SIG-M5 treated with dmso at 0.1 percent for 504 hours (cell line): Measurements from ENCODE around the gene CCDC70.

ENCODE experiments used
- DNase-seq: peaks from one replicate; lab custom pipeline; 2025; ENCODE audit not compliant: unreplicated experiment; lab: John Stamatoyannopoulos, UW

Gene CCDC70

GRCh38 chr13:51856998-51857397 is 4.8 kb upstream of the CCDC70 start:
- no peak for DNase-seq

GRCh38 chr13:51858433-51859247 is 3.1 kb upstream of the CCDC70 start:
- DNase-seq = peak; percentile 11

DNA sequence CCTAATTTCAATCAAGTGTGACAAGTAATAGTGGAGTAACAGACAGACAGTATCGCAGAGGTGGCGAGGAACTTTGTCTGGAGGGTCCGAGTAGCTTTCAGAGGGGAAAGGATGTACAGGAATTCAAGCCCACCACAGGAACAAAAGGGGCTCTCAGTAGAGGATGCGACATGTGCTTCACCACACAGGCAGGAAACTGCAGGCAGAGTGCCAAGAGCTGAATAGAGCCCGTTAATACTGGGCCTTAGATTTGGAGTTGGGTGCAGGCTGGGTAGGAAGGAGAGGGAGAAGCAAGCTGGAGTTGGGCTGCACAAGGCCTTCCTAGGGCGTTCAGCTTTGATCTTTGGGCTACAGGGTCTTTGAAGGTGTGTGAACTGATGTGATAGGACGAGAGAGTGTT is 1.2 kb downstream of the CCDC70 start:
- no peak for DNase-seq

DNA sequence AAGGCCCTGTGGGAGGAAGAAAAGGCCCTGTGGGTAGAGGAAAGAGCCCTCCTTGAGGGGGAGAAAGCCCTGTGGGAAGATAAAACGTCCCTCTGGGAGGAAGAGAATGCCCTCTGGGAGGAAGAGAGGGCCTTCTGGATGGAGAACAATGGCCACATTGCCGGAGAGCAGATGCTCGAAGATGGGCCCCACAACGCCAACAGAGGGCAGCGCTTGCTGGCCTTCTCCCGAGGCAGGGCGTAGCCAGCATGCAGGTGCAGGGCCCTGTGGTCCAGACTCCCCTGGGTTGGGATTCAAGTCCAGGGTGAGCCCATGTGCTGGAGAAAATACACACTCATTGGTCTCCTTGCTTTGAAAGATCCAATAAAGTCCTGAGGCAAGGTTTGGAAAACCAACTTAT is 4.1 kb downstream of the CCDC70 start:
- no peak for DNase-seq

DNA sequence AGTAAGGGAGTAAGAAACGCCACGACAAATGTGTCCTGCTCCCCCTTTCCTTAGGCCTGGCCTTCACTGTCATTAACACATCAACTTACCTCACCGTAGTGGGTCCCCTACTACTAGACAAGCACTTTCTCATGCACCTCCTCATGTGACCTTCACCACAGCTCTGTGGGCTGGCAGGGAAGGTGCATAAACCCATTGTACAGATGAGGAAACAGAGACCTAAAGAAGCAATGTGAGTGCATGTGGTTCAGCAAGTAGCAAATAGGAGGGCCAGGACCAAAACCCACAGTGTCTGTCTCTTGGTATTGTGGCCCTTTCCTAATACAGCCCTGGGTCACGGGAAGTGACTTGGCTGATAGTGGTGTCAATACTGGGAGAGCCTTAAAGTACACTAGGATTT is 5.3 kb downstream of the CCDC70 start:
- no peak for DNase-seq

GRCh38 chr13:51869916-51870315 is 8.1 kb downstream of the CCDC70 start:
- no peak for DNase-seq

DNA sequence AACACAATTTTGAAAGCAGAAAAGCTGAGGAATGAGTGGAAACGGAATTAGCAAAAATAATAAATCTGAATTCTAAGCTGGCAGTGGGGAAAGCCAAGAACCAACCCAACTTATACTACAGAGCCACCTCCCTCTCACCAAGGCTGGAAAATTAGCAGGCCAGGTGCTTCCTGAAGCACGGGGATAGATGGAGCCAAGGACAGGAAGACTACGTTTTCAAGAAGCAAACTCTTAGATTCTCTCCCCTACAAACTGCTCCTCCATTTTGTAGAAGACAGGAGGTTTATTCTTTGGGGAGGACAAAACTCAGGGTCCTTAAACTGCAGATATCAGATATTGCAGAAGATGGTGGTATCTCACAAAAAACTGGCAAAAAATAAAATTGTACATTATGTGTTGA is 8.8 kb downstream of the CCDC70 start:
- DNase-seq = no peak

DNA sequence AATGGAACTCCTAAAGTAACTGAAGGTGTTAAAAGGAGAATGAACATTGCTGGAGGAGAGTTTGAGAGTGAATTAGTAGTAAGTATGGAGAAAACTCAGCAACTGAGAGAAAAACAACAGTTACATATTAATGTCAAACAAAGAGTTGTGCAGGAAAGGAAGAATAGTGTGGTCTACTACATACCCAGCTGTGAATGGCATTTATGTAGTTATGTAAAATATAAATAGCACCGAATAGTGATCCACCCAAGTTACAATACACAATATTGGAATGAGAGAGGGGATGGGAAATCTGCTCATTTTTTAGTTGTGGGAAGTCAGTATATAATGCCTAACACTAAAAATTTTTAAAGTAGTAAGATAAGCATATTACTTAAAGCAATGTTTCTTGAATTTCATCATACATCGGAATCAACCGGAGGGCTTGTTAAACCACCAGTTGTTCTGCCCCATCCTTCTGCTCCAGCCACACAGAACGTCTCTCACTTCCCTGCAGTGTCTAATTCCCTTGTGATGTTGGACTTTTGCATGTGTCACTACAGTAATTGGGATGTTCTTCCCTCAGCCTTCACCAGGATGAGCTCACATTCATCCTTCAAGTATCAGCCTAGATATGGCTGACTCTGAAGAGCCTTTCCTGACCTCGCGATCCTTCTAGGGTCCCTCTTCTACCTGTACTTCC is 11.5 kb downstream of the CCDC70 start:
- DNase-seq = no peak

DNA sequence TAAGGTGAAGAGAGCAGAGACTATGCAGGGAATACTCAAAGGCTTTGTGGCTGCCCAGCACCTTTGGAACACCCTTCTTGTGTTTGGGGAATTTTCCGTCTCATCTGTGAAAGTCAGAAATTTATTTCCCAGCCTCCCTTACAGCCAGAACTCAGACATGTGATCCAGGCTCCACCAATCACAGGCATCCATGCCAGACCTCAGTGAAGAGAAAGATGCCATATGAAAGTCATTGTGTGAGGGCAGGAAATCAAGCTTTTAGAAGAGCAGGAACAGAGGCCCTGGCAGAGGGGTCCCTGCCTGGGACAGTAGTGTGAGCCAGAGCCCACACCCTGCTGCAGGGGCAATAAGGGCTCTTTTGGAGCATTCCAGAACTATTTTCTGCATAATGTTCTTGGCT is 12.1 kb downstream of the CCDC70 start:
- no peak for DNase-seq

GRCh38 chr13:51874651-51875050 is 12.9 kb downstream of the CCDC70 start:
- no peak for DNase-seq

DNA sequence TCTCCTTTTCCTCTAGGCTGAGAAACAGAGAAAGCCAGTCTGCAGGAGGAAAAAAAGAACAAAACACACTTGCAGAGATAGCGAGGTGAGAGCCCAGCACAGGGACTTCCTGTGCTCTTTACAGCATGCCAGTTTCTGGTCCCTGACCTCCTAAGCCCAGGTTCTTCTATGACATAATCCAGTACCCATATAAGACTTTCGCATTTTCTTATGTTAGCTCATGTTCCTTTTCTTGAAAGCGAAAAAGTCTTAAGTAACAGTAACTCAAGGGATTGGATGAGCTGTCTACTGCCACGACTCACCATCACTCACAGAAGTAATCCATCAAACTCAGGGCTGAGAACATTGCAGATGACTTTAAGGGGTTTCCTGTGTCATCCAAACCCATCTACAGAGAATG is 17.4 kb downstream of the CCDC70 start:
- DNase-seq = no peak

- DNase-seq = peak; percentile 72
Measured at GRCh38 chr13:51881296-51881695, 19.5 kb downstream of the CCDC70 start.

- no peak for DNase-seq
Measured at GRCh38 chr13:51882570-51883225, 20.9 kb downstream of the CCDC70 start.

GRCh38 chr13:51883226-51883600 is 21.4 kb downstream of the CCDC70 start:
- DNase-seq = no peak

- no peak for DNase-seq
Measured at GRCh38 chr13:51885651-51886050, 23.9 kb downstream of the CCDC70 start.

DNA sequence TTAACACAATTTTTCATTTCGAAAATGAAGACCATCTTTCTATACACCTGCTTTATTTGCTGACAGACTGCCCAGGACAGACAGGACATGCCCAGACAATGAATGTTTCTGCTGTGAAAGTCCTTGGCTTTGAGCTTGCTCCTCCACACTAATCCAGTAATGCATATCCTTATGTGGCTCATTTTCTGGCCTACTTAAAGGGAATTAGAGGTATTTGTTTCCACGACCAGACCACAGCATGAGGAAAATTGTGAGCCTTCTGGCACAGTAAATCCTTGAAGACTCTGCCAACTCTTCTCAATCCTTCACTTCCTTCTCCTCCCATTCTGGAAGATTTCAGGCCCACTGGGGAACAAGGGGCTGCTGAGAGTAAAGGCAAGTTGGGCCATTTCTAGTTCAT is 25.7 kb downstream of the CCDC70 start:
- DNase-seq = no peak

GRCh38 chr13:51892657-51893056 is 30.9 kb downstream of the CCDC70 start:
- DNase-seq = no peak

DNA sequence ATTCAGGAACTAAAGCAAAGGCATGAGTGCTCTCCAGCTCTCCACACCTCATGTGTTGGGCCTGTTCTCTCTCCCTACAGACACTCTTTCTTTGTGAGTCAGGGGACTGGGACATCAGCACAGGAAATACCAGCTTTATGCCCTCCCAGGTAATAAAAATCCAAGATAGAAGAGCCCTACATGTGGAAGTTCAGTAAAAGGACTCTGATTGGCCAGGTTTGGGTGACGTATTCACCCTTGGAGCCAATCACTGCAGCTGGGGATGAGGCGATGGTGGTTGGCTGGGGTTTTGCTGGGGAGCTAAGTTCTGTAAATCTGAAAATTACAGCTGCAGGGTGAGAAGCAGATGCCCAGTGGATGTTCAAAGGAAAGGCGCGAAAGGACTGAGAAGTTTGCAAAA is 32.5 kb downstream of the CCDC70 start:
- no peak for DNase-seq

- DNase-seq = peak; percentile 48
Measured at GRCh38 chr13:51895906-51896888, 34.4 kb downstream of the CCDC70 start.

DNA sequence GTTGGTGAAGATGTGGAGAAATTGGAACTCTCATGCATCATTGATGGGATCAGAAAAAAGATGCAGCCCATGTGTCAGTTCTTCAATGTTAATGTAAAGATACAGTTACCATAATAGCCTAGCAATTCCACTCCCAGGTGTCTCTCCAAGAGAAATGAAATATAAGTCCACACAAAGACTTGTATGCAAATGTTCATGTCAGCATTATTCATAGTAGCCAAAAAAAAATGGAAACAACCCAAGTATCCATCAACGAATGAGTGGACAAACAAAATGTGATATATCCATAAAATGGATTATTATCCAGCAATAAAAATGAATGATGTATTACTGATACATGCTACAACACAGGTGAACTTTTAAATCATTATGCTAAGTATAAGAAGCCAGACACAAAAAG is 38.7 kb downstream of the CCDC70 start:
- no peak for DNase-seq

DNA sequence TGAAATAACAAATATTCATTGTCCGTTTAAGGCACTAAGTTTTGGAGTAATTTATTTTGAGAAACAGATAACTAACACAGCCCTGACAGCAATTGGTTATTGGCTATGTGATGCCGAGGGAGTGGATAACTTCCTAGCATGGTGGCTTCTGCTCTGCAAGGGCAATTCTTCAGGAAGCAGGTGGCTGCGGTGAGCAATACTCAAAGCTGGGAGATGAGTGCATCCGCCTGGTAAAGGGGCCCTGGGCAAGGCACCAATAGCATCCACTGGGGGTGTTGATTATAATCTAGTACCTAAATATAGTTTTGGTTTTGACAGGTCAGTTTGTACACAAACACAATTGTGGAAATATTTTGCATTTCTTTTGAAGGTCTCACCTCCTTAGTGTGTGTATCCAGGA is 41.0 kb downstream of the CCDC70 start:
- no peak for DNase-seq
